ENCODE measurements around the gene NOL12.

GRCh38 chr22:37708580-37709444 lies 22.7 kb downstream of the NOL12 start:
- TF ChIP-seq CTCF (IDR thresholded peaks at IDR 0.05; ENCODE audit: insufficient read depth, low read length) (no peak), POLR2AphosphoS5 (IDR thresholded peaks at IDR 0.05; ENCODE audit: low read depth) (no peak), REST (IDR thresholded peaks at IDR 0.05; ENCODE audit: insufficient replicate concordance, low read depth) (no peak)
